CD8-positive, alpha-beta memory T cell (primary cell): ENCODE measurements around the gene SERTM1. TPM values are rescaled to one million over a fixed set of nuclear protein-coding genes. Genes with fewer than 3 reads are reported as not detected.

Experiments
- CTCF ChIA-PET: fragments of 350-600 bp; sonication (Branson Sonifier 250); formaldehyde crosslinking; loops from one replicate; lab custom pipeline; 2021; ENCODE audit warnings: antibody characterized with exemption; lab: Charles Lee
- POLR2A ChIA-PET: fragments of 350-600 bp; sonication (Branson Sonifier 250); formaldehyde crosslinking; loops from one replicate; lab custom pipeline; 2021; ENCODE audit warnings: antibody characterized with exemption; lab: Charles Lee
- DNase-seq, 5 donors: peaks; one replicate each; pipeline versions ENCODE4 v3.0.0 to v3.0.0-alpha.2; 2020 to 2022; ENCODE audit warnings: mixed read lengths in 1 of 5
- H3K27ac ChIP-seq: one replicate; pipeline ENCODE4 v1.7.0; 2013; ENCODE audit warnings: low read depth, mild to moderate bottlenecking, low read length, moderate library complexity
- H3K27me3 ChIP-seq: 2 replicates; pipeline ENCODE4 v1.7.0; 2013; ENCODE audit warnings: low read length, mild to moderate bottlenecking; ENCODE audit not compliant: insufficient read depth, poor library complexity, severe bottlenecking
- H3K36me3 ChIP-seq: 2 replicates; pipeline ENCODE4 v1.7.0; 2013; ENCODE audit warnings: mild to moderate bottlenecking, low read length, moderate library complexity; ENCODE audit not compliant: insufficient read depth
- H3K4me1 ChIP-seq: 2 replicates; pipeline ENCODE4 v1.7.0; 2013; ENCODE audit warnings: mild to moderate bottlenecking, low read length, moderate library complexity; ENCODE audit not compliant: insufficient read depth
- H3K4me3 ChIP-seq: 2 replicates; pipeline ENCODE4 v1.7.0; 2013; ENCODE audit warnings: mild to moderate bottlenecking, low read length
- H3K9me3 ChIP-seq: 2 replicates; pipeline ENCODE4 v1.7.0; 2013; ENCODE audit warnings: mild to moderate bottlenecking, low read length
- H3K27ac Mint-ChIP-seq, 8 donors: one replicate each; pipeline ENCODE4 v1.8.0; 2020 to 2021; ENCODE audit warnings: mixed read lengths in 8 of 8, mild to moderate bottlenecking in 6 of 8, inconsistent platforms in 3 of 8, moderate library complexity in 3 of 8
- H3K27me3 Mint-ChIP-seq, 2 donors: one replicate each; pipeline ENCODE4 v1.8.0; 2020 to 2021; ENCODE audit warnings: mixed read lengths in 2 of 2, mild to moderate bottlenecking in 1 of 2, moderate library complexity in 1 of 2
- H3K36me3 Mint-ChIP-seq, 3 donors: one replicate each; pipeline ENCODE4 v1.8.0; 2020 to 2021; ENCODE audit warnings: mixed read lengths in 3 of 3, inconsistent platforms in 1 of 3, mild to moderate bottlenecking in 1 of 3
- H3K4me1 Mint-ChIP-seq, 3 donors: one replicate each; pipeline ENCODE4 v1.8.0; 2020 to 2021; ENCODE audit warnings: mixed read lengths in 3 of 3, inconsistent platforms in 1 of 3, mild to moderate bottlenecking in 1 of 3
- H3K4me3 Mint-ChIP-seq, 7 donors: one replicate each; pipeline ENCODE4 v1.8.0; 2020 to 2021; ENCODE audit warnings: mixed read lengths in 7 of 7, mild to moderate bottlenecking in 6 of 7, moderate library complexity in 4 of 7, inconsistent platforms in 2 of 7
- H3K9me3 Mint-ChIP-seq, 5 donors: one replicate each; pipeline ENCODE4 v1.8.0; 2020 to 2022; ENCODE audit warnings: mixed read lengths in 5 of 5, mild to moderate bottlenecking in 3 of 5, moderate library complexity in 2 of 5, inconsistent platforms in 1 of 5
- polyA plus RNA-seq: library from polyadenylated mRNA; unstranded; fragments of 300-500 nt; fragmentation: Illumina TruSeq; gene quantifications from one replicate; pipeline ENCODE4 v1.2.3, GENCODE V29; 2021
- total RNA-seq, 2 experiments: library from RNA; stranded (reverse); gene quantifications; one replicate each; pipeline ENCODE4 v1.2.3, GENCODE V29; 2021

Gene SERTM1
- not detected for total RNA-seq
- not detected for polyA plus RNA-seq

DNA sequence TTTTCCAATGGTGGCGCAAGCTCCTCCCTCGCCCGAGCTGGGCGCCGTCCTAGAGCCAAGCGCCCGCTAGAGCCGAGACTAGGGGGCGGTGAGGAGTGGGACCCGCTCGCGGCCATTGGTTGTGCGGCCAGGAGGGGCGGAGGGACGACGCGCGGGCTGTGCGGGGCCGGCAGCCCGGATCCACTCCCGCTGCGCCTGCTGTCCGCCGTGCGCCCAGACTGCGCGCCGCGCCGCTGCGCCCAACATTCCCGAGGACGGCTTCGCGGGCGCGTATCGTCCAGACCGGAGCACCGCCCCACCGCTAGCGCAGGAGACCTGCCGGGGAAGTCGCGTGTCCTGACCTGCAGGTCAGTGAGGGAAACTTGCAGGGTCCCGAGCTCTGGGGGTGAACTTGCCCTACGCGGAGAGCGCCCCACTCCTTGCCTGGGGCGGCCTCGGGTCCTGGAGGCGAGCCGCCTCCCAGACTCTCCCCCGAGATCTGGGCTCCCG, at the start of gene SERTM1:
SERTM1 (plus strand) TSS at position 183 of the 489 bp plus-strand sequence. CDS start 21,059 bp downstream, outside the sequence.
- H3K4me1 ChIP-seq: no peaks in the 10 kb centered on the region
- H3K4me3 ChIP-seq: no peak within 1 kb of the TSS
- no peaks in the 10 kb centered on the region for H3K9me3 ChIP-seq
- ChIA-PET CTCF (no interaction called here), POLR2A (no interaction called here)
- peaks cover 0 to 15% (median 6%) of the 10 kb centered on the region in 5 donors for H3K9me3 Mint-ChIP-seq
- no peaks in the 10 kb centered on the region for H3K36me3 Mint-ChIP-seq
- H3K27me3 ChIP-seq: no peaks in the 10 kb centered on the region
- no peak within 1 kb of the TSS for H3K4me3 Mint-ChIP-seq
- H3K27me3 Mint-ChIP-seq: peaks cover 12 to 35% of the 10 kb centered on the region in 2 donors
- DNase-seq: no peak
- H3K4me1 Mint-ChIP-seq: no peaks in the 10 kb centered on the region
- no peak within 1 kb of the TSS for H3K27ac ChIP-seq
- no peaks in the 10 kb centered on the region for H3K36me3 ChIP-seq
- H3K27ac Mint-ChIP-seq: no peak within 1 kb of the TSS

DNA sequence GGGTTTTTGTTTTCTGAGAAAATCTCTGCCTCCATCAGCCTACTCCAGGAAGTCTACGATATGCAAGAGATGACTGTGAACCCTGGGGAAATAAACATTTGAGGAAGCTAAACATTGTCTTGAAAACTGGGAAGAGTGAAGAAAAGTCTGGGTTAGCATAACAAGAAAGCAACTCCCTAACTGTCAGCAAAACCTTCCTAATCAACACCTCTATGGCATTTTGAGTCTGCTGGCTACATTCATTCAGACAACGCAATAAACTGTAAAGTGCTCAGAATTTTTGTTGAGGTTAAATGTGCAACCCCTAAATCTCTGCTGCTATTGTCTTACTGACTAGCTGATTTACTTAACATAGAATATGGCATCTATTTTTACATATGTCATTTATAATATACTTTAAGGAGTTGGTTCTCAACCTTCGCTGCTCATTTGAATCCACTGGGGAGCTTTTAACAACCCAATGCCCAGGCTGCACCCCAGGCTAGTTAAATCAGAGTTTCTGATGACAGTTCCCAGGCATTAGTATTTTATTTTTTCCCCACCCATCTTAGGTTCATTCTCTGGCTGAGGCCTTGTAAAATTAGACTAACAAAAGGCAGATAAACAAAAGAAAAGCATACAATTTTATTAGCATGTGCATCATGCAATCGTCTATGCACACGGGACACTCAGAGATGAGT, 45.3 kb upstream of the SERTM1 start:
- ChIA-PET CTCF (no interaction called here), POLR2A (no interaction called here)
- Histone ChIP-seq H3K27me3 (no peaks in the 10 kb centered on the region), H3K4me1 (no peaks in the 10 kb centered on the region), H3K9me3 (no peaks in the 10 kb centered on the region), H3K36me3 (no peaks in the 10 kb centered on the region), H3K4me3 (no peak overlapping the region), H3K27ac (no peak overlapping the region)
- Mint-ChIP-seq H3K4me3 (no peak overlapping the region), H3K36me3 (no peaks in the 10 kb centered on the region), H3K27me3 (no peaks in the 10 kb centered on the region), H3K4me1 (no peaks in the 10 kb centered on the region), H3K27ac (no peak overlapping the region), H3K9me3 (peaks cover 0 to 10% (median 0%) of the 10 kb centered on the region in 5 donors)
- DNase-seq: no peak

DNA sequence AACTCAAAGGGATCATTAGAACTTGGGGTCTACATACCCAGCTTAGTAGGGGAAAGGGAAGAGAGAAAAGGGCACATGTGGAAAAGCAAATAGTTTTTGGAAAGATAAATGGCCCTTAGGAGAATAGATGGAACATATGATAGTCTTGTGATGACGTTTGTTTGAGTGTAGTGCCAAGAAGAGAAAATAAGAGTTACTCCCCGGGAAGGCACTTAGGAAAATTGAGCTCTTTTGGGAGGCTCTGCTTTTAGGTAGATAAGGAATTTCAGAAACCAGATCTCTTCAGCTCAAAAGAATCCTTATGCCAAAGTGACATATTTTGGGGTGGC, 44.8 kb upstream of the SERTM1 start:
- Histone ChIP-seq H3K36me3 (no peaks in the 10 kb centered on the region), H3K4me1 (no peaks in the 10 kb centered on the region), H3K27ac (no peak overlapping the region), H3K9me3 (no peaks in the 10 kb centered on the region), H3K27me3 (no peaks in the 10 kb centered on the region), H3K4me3 (no peak overlapping the region)
- H3K27me3 Mint-ChIP-seq: no peaks in the 10 kb centered on the region
- ChIA-PET POLR2A (no interaction called here), CTCF (no interaction called here)
- H3K4me1 Mint-ChIP-seq: no peaks in the 10 kb centered on the region
- H3K4me3 Mint-ChIP-seq: no peak overlapping the region
- peaks cover 0 to 10% (median 0%) of the 10 kb centered on the region in 5 donors for H3K9me3 Mint-ChIP-seq
- H3K27ac Mint-ChIP-seq: no peak overlapping the region
- no peak for DNase-seq
- H3K36me3 Mint-ChIP-seq: no peaks in the 10 kb centered on the region

DNA sequence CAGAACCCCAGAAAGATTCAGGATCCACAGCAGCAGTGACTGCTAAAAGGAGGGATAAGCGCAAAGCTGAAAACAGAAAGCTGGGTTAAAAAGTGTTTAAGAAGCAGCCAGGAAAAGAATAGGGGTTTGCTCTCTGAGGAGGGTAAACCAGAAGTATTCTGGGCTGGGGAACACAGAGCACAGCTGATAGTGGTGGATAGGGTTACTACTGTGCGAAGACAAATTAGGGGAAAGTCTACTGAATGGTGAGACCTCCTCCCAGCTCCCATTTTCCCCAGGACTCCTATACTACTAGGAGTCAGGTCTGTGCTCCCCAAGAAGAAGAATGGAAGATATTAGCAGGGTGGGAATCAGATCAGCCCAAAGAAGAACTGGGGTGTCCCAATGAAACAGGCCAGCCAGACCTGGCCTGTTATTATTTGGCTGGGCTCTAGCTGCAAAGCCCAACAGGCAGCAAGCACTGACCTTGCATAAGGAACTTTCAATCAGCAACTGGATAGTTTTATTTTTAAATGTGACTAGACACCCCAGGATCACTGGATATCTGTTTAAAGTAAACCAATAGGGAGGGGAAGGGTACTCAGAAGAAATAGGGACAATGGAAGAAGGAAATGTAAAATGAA, 43.5 kb upstream of the SERTM1 start:
- no peaks in the 10 kb centered on the region for H3K36me3 Mint-ChIP-seq
- Histone ChIP-seq H3K36me3 (no peaks in the 10 kb centered on the region), H3K4me3 (no peak overlapping the region), H3K9me3 (no peaks in the 10 kb centered on the region), H3K27ac (no peak overlapping the region), H3K27me3 (no peaks in the 10 kb centered on the region), H3K4me1 (no peaks in the 10 kb centered on the region)
- ChIA-PET POLR2A (no interaction called here), CTCF (no interaction called here)
- no peaks in the 10 kb centered on the region for H3K4me1 Mint-ChIP-seq
- no peaks in the 10 kb centered on the region for H3K27me3 Mint-ChIP-seq
- peaks cover 0 to 10% (median 0%) of the 10 kb centered on the region in 5 donors for H3K9me3 Mint-ChIP-seq
- H3K27ac Mint-ChIP-seq: no peak overlapping the region
- H3K4me3 Mint-ChIP-seq: no peak overlapping the region
- no peak for DNase-seq

DNA sequence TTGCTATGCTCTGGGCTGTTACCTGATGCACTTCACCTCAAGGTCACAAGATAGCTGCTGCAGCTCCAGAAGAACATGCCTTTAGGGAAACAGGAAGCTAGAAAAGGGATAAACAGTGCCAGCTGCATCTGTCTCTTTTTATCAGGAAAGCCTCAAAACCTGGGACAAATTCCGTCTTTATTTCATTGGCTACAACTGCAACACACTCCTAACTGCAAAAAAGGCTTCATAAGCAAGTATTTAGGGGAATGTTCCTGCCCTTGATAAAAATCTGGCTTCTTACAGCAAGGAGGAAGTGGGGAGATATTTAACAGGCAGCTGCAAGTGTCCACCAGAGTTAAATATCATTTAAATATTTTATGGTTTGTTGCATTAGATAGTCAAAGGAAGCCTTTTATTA, 34.2 kb upstream of the SERTM1 start:
- no peaks in the 10 kb centered on the region for H3K4me1 Mint-ChIP-seq
- POLR2A ChIA-PET: no interaction called here
- CTCF ChIA-PET: no interaction called here

DNA sequence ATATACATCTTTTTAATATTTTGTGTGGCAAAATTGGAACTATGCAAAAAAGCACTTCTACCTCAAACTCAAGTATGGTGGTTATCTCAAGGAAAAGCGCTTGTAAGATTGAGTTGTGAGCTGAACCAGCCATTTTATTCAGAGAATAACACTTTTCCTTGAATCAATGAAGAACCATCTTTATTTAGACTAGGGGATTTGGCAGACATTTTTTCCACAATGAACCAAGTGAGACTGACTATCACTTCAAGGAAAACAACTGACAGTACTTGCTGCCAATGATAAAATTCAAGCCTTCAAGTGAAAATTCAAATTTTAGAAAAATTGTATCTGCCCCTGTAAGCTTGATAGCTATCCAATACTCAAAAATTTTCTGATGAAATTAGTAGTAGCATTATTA, 23.2 kb upstream of the SERTM1 start:
- Mint-ChIP-seq H3K27ac (no peak overlapping the region), H3K36me3 (no peaks in the 10 kb centered on the region), H3K27me3 (peaks cover 0 to 3% of the 10 kb centered on the region in 2 donors), H3K9me3 (peaks cover 0 to 5% (median 0%) of the 10 kb centered on the region in 5 donors), H3K4me1 (no peaks in the 10 kb centered on the region), H3K4me3 (no peak overlapping the region)
- ChIA-PET POLR2A (no interaction called here), CTCF (no interaction called here)
- no peak for DNase-seq
- Histone ChIP-seq H3K9me3 (no peaks in the 10 kb centered on the region), H3K27me3 (no peaks in the 10 kb centered on the region), H3K36me3 (no peaks in the 10 kb centered on the region), H3K4me1 (no peaks in the 10 kb centered on the region), H3K27ac (no peak overlapping the region), H3K4me3 (no peak overlapping the region)

More for the DNA sequence above, 34.2 kb upstream of the SERTM1 start:
- Histone ChIP-seq H3K4me1 (no peaks in the 10 kb centered on the region), H3K27ac (no peak overlapping the region), H3K27me3 (no peaks in the 10 kb centered on the region), H3K4me3 (no peak overlapping the region), H3K9me3 (no peaks in the 10 kb centered on the region), H3K36me3 (no peaks in the 10 kb centered on the region)
- DNase-seq: no peak
- Mint-ChIP-seq H3K27me3 (no peaks in the 10 kb centered on the region), H3K36me3 (no peaks in the 10 kb centered on the region), H3K4me3 (no peak overlapping the region), H3K27ac (no peak overlapping the region), H3K9me3 (peaks cover 0 to 4% (median 0%) of the 10 kb centered on the region in 5 donors)

DNA sequence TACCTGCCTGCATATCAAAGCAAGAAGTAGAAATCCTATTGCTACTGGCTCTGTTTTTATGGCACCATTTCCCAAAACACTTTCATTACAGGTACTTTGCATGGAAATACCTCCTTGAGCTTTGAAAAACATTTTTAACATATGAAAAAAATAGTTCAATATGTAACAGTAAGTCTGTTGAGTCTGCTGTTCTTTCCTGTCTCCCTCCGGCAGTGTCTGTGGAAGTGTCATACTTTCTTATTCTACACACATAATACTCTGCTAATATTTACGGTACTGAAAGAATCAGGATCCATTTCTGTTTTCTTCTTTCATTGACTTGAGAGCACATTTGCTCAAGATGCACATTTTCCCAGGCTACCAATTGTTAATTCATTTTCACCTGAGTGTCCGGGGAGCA, 8.2 kb upstream of the SERTM1 start:
- Histone ChIP-seq H3K9me3 (no peaks in the 10 kb centered on the region), H3K4me1 (no peaks in the 10 kb centered on the region), H3K27ac (no peak overlapping the region), H3K36me3 (no peaks in the 10 kb centered on the region), H3K4me3 (no peak overlapping the region), H3K27me3 (no peaks in the 10 kb centered on the region)
- DNase-seq: no peak
- Mint-ChIP-seq H3K4me3 (no peak overlapping the region), H3K4me1 (no peaks in the 10 kb centered on the region), H3K9me3 (peaks cover 0 to 11% (median 6%) of the 10 kb centered on the region in 5 donors), H3K27me3 (peaks cover 0 to 1% of the 10 kb centered on the region in 2 donors), H3K27ac (no peak overlapping the region), H3K36me3 (no peaks in the 10 kb centered on the region)
- CTCF ChIA-PET: no interaction called here
- POLR2A ChIA-PET: no interaction called here

DNA sequence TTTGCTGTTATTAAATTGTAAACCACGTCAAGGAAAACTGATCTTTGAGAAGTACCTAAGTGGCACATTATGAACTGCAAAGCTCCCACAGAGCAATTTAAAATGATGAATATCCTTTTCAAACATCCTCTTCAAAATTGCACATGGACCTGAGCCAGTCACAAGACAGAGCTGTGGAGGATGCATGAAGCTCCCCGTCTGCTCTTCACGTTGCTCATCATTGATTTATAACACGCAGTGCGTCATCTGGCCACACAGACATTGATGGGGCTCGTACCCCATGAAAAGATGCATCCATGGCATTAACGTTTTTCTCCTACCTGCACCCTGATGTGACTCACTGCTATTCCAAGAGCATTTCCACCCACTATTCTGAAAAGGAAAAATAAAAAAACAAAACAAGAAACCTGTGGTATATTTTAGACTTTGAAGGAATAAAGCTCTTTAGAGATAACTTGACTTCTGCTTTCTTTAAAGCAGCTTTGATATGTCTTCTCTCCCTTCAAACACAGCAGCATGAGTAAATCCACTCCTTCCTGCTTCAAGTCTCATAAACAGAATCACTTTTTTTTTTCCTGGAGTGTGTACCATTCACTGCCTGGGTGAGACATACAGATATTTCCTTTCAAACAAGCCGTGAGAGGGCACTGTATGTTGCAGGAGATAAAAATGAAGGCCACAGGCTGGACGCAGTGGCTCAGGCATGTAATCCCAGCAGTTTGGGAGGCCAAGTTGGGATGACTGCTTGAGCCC, 7.2 kb upstream of the SERTM1 start:
- H3K36me3 ChIP-seq: no peaks in the 10 kb centered on the region
- H3K4me3 ChIP-seq: no peak overlapping the region
- Mint-ChIP-seq H3K9me3 (peaks cover 0 to 11% (median 6%) of the 10 kb centered on the region in 5 donors), H3K4me3 (no peak overlapping the region), H3K4me1 (no peaks in the 10 kb centered on the region), H3K36me3 (no peaks in the 10 kb centered on the region), H3K27me3 (peaks cover 0 to 1% of the 10 kb centered on the region in 2 donors), H3K27ac (peak overlapping the region in 1 of 8 donors; percentile 7)
- no peaks in the 10 kb centered on the region for H3K27me3 ChIP-seq
- H3K4me1 ChIP-seq: no peaks in the 10 kb centered on the region
- POLR2A ChIA-PET: no interaction called here
- H3K9me3 ChIP-seq: no peaks in the 10 kb centered on the region
- CTCF ChIA-PET: no interaction called here
- DNase-seq: no peak
- no peak overlapping the region for H3K27ac ChIP-seq
